Liver (tissue), 9 donors: Measurements from ENCODE around the gene PTHLH. TPM values are rescaled to one million over a fixed set of nuclear protein-coding genes. Genes with fewer than 3 reads are reported as not detected.

Experiments
- DNase-seq: peaks from one replicate; pipeline ENCODE4 v3.0.0-alpha.2; 2017; ENCODE audit warnings: low spot score
- H3K27ac ChIP-seq, 2 donors: one replicate each; pipeline ENCODE4 v1.7.0; 2013; ENCODE audit warnings: inconsistent platforms in 2 of 2, low read length in 2 of 2, control low read depth in 1 of 2, low read depth in 1 of 2, mild to moderate bottlenecking in 1 of 2
- H3K27me3 ChIP-seq, 4 donors: one replicate each; pipeline versions ENCODE4 v1.6.1 to v1.7.0; 2013; ENCODE audit warnings: low read length in 3 of 4, inconsistent platforms in 1 of 4, mild to moderate bottlenecking in 1 of 4, moderate library complexity in 1 of 4; ENCODE audit not compliant: control insufficient read depth in 4 of 4, insufficient read depth in 4 of 4
- H3K36me3 ChIP-seq, 4 donors: one replicate each; pipeline versions ENCODE4 v1.6.1 to v1.7.0; 2013; ENCODE audit warnings: low read length in 3 of 4, mild to moderate bottlenecking in 3 of 4, low read depth in 1 of 4, moderate library complexity in 1 of 4; ENCODE audit not compliant: control insufficient read depth in 4 of 4, insufficient read depth in 3 of 4
- H3K4me1 ChIP-seq, 4 donors: one replicate each; pipeline versions ENCODE4 v1.6.1 to v1.7.0; 2013; ENCODE audit warnings: low read length in 3 of 4, mild to moderate bottlenecking in 3 of 4, moderate library complexity in 1 of 4; ENCODE audit not compliant: control insufficient read depth in 4 of 4, insufficient read depth in 4 of 4
- H3K4me3 ChIP-seq, 3 donors: one replicate each; pipeline versions ENCODE4 v1.6.1 to v1.7.0; 2013; ENCODE audit warnings: low read length in 3 of 3, control low read depth in 1 of 3, low read depth in 1 of 3, mild to moderate bottlenecking in 1 of 3
- H3K9ac ChIP-seq, 2 donors: one replicate each; pipeline ENCODE4 v1.7.0; 2013; ENCODE audit warnings: low read length in 2 of 2, mild to moderate bottlenecking in 2 of 2, moderate library complexity in 2 of 2, control low read depth in 1 of 2, low read depth in 1 of 2
- H3K9me3 ChIP-seq, 4 donors: one replicate each; pipeline versions ENCODE4 v1.6.1 to v1.7.0; 2013; ENCODE audit warnings: low read length in 3 of 4; ENCODE audit not compliant: control insufficient read depth in 4 of 4
- CTCF ChIP-seq: fragments of 150-350 bp; IDR thresholded peaks from 2 replicates; pipeline ENCODE4 v1.5.1; 2017; ENCODE audit warnings: improper control_type of control experiment, low read depth, low read length; ENCODE audit not compliant: missing input control
- EGR1 ChIP-seq, 2 donors: IDR thresholded peaks; 2 replicates each; pipeline ENCODE4 v1.6.1; 2016 to 2018; ENCODE audit warnings: antibody characterized with exemption in 2 of 2, low read depth in 2 of 2
- FOXA2 ChIP-seq: IDR thresholded peaks from 2 replicates; pipeline ENCODE4 v1.6.1; 2016; ENCODE audit warnings: antibody characterized with exemption
- GABPA ChIP-seq, 2 donors: IDR thresholded peaks in 1 of 2; conservative IDR thresholded peaks in 1 of 2; 2 replicates each; pipeline ENCODE4 v1.6.1; 2016; ENCODE audit warnings: antibody characterized with exemption in 2 of 2, mild to moderate bottlenecking in 1 of 2, moderate library complexity in 1 of 2
- HNF4A ChIP-seq, 2 donors: conservative IDR thresholded peaks; 2 replicates each; pipeline ENCODE4 v1.6.1; 2016; ENCODE audit warnings: antibody characterized with exemption in 2 of 2, mild to moderate bottlenecking in 2 of 2
- HNF4G ChIP-seq: IDR thresholded peaks from 2 replicates; pipeline ENCODE4 v1.6.1; 2016; ENCODE audit warnings: antibody characterized with exemption
- JUND ChIP-seq, 2 donors: IDR thresholded peaks; 2 replicates each; pipeline ENCODE4 v1.6.1; 2016; ENCODE audit warnings: antibody characterized with exemption in 2 of 2
- NR2F2 ChIP-seq: IDR thresholded peaks from 2 replicates; pipeline ENCODE4 v1.6.1; 2016; ENCODE audit warnings: antibody characterized with exemption
- RXRA ChIP-seq, 2 donors: IDR thresholded peaks; 2 replicates each; pipeline ENCODE4 v1.6.1; 2017 to 2018; ENCODE audit warnings: antibody characterized with exemption in 2 of 2, mild to moderate bottlenecking in 1 of 2
- SP1 ChIP-seq: IDR thresholded peaks from 2 replicates; pipeline ENCODE4 v1.6.1; 2018; ENCODE audit warnings: antibody characterized with exemption, mild to moderate bottlenecking
- TAF1 ChIP-seq: conservative IDR thresholded peaks from 2 replicates; pipeline ENCODE4 v1.6.1; 2016; ENCODE audit warnings: antibody characterized with exemption, mild to moderate bottlenecking
- YY1 ChIP-seq: IDR thresholded peaks from 2 replicates; pipeline ENCODE4 v1.6.1; 2016; ENCODE audit warnings: antibody characterized with exemption, mild to moderate bottlenecking
- polyA plus RNA-seq, 2 donors: library from polyadenylated mRNA; stranded (reverse) in 1 of 2; unstranded in 1 of 2; fragments of 200-250 nt in 1 of 2; fragments of >200 nt in 1 of 2; fragmentation: Nextera tagmentation in 1 of 2; extraction: Ambion mirVana in 1 of 2; gene quantifications; one replicate each; pipeline versions ENCODE4 v1.2.1 to v1.2.3, GENCODE V29; 2013 to 2015
- total RNA-seq, 2 donors: library from RNA; depleted of rRNA; stranded (reverse); fragments of >200 nt; gene quantifications; one replicate each; pipeline ENCODE4 v1.2.3, GENCODE V29; 2014
- TF ChIP-seq, protein P1 (sequence below): IDR thresholded peaks from 2 replicates; pipeline ENCODE4 v1.6.1; 2016; ENCODE audit warnings: antibody characterized with exemption
- TF ChIP-seq, protein P2 (sequence below): IDR thresholded peaks from 2 replicates; pipeline ENCODE4 v1.6.1; 2016; ENCODE audit warnings: antibody characterized with exemption
- TF ChIP-seq, protein P3 (sequence below): IDR thresholded peaks from 2 replicates; pipeline ENCODE4 v1.6.1; 2016; ENCODE audit warnings: antibody characterized with exemption, mild to moderate bottlenecking
- TF ChIP-seq, protein P4 (sequence below): IDR thresholded peaks from 2 replicates; pipeline ENCODE4 v1.6.1; 2016; ENCODE audit warnings: antibody characterized with exemption
- donor health status: healthy.
- donor health status: healthy.
- donor health status: healthy.
- donor health status: healthy.
- donor health status: healthy.

PTHLH gene
- total and polyA plus RNA-seq, 4 donors = not detected

DNA sequence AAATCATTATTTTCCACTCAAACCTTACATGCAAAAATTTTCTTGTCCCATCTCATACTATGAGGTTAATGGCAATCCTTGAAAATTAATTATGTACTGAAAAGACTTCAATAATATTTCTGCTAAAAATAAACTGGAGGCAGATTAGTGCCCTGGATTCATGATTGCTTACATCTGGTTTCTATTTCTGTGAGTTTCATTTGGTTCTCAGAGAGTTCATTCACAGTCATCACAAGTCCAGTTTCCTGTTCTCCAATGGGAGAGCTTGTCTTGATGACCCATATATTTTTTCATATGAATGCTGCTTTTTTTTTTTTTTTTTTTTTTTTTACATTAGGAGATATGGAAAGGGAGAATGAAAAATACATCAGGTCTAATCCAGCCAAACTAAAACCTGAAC, 6.6 kb upstream of the PTHLH start:
- Histone ChIP-seq H3K4me1 (peaks cover 7 to 16% (median 12%) of the 10 kb centered on the region in 4 donors), H3K36me3 (no peaks in the 10 kb centered on the region), H3K27ac (no peak overlapping the region), H3K9ac (no peak overlapping the region), H3K27me3 (peaks cover 5 to 14% (median 11%) of the 10 kb centered on the region in 4 donors), H3K4me3 (no peak overlapping the region), H3K9me3 (peaks cover 0 to 6% (median 0%) of the 10 kb centered on the region in 4 donors)
- TF ChIP-seq TAF1 (no peak), CTCF (no peak), HNF4G (no peak), EGR1 (IDR thresholded peaks at IDR 0.05; ENCODE audit: low read depth in 2 of 2) (no peak), JUND (IDR thresholded peaks at IDR 0.05) (no peak), RXRA (IDR thresholded peaks at IDR 0.05) (no peak), HNF4A (conservative IDR thresholded peaks at IDR 0.05) (no peak), SP1 (no peak), GABPA (IDR thresholded peaks at IDR 0.05 in 1 of 2, conservative IDR thresholded peaks at IDR 0.05 in 1 of 2) (no peak), NR2F2 (no peak), YY1 (no peak), FOXA2 (no peak)
- TF ChIP-seq, protein P1, sequence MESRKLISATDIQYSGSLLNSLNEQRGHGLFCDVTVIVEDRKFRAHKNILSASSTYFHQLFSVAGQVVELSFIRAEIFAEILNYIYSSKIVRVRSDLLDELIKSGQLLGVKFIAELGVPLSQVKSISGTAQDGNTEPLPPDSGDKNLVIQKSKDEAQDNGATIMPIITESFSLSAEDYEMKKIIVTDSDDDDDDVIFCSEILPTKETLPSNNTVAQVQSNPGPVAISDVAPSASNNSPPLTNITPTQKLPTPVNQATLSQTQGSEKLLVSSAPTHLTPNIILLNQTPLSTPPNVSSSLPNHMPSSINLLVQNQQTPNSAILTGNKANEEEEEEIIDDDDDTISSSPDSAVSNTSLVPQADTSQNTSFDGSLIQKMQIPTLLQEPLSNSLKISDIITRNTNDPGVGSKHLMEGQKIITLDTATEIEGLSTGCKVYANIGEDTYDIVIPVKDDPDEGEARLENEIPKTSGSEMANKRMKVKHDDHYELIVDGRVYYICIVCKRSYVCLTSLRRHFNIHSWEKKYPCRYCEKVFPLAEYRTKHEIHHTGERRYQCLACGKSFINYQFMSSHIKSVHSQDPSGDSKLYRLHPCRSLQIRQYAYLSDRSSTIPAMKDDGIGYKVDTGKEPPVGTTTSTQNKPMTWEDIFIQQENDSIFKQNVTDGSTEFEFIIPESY = no peak
- TF ChIP-seq, protein P2, sequence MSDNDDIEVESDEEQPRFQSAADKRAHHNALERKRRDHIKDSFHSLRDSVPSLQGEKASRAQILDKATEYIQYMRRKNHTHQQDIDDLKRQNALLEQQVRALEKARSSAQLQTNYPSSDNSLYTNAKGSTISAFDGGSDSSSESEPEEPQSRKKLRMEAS = no peak
- TF ChIP-seq, protein P3, sequence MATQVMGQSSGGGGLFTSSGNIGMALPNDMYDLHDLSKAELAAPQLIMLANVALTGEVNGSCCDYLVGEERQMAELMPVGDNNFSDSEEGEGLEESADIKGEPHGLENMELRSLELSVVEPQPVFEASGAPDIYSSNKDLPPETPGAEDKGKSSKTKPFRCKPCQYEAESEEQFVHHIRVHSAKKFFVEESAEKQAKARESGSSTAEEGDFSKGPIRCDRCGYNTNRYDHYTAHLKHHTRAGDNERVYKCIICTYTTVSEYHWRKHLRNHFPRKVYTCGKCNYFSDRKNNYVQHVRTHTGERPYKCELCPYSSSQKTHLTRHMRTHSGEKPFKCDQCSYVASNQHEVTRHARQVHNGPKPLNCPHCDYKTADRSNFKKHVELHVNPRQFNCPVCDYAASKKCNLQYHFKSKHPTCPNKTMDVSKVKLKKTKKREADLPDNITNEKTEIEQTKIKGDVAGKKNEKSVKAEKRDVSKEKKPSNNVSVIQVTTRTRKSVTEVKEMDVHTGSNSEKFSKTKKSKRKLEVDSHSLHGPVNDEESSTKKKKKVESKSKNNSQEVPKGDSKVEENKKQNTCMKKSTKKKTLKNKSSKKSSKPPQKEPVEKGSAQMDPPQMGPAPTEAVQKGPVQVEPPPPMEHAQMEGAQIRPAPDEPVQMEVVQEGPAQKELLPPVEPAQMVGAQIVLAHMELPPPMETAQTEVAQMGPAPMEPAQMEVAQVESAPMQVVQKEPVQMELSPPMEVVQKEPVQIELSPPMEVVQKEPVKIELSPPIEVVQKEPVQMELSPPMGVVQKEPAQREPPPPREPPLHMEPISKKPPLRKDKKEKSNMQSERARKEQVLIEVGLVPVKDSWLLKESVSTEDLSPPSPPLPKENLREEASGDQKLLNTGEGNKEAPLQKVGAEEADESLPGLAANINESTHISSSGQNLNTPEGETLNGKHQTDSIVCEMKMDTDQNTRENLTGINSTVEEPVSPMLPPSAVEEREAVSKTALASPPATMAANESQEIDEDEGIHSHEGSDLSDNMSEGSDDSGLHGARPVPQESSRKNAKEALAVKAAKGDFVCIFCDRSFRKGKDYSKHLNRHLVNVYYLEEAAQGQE = no peak
- TF ChIP-seq, protein P4, sequence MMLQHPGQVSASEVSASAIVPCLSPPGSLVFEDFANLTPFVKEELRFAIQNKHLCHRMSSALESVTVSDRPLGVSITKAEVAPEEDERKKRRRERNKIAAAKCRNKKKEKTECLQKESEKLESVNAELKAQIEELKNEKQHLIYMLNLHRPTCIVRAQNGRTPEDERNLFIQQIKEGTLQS = no peak
- DNase-seq = no peak
